Inflammatory macrophage treated with lipopolysaccharide for 4 hours (primary cell): ENCODE results near the gene TNRC6C.
"Not testable (repeated sequence)": the region's sequence is repeated elsewhere in the genome, so short reads cannot be mapped to it uniquely, and the experiment has no call there.

Experiments used
- DNase-seq: peaks from one replicate; pipeline ENCODE4 v3.0.0-alpha.2; 2020

Gene TNRC6C

DNA sequence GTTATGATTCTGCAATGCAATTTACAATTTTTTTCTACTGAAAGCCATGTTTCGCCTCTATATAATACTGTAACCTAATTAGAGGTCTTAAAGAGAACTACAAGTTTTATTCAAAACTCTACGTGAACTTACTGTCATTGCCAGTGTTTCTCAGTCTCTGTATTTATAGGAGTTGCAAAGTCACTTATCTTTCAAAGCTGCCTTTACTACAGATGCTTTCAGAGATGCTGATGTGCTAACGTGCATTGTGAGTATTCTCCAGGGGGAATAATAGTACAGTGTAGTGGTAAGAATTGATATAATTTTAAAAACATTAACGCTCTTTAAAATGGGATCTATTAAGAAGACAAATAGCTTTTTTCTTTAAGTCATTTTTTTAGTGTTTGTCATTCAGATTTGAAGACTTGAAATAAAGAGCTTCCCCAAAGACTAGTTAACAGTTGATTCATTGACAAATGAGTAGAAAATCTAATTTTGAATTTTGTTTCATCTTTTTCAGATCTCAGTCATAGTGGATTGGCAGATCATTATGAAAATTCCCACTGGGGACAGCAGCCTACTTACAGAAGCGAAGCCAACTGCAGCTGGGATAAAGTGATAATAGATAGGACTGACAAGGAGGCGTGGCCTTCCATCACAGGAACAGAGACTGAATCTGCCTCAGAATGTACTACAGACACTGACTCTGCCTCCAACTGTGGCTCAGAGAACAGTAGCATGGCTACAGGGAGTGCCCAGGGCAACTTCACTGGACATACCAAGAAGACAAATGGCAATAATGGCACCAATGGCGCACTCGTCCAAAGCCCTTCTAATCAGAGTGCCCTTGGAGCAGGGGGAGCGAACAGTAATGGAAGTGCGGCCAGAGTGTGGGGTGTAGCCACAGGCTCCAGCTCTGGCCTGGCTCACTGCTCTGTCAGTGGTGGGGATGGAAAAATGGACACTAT is 90.1 kb downstream of the TNRC6C start:
- no peak for DNase-seq

DNA sequence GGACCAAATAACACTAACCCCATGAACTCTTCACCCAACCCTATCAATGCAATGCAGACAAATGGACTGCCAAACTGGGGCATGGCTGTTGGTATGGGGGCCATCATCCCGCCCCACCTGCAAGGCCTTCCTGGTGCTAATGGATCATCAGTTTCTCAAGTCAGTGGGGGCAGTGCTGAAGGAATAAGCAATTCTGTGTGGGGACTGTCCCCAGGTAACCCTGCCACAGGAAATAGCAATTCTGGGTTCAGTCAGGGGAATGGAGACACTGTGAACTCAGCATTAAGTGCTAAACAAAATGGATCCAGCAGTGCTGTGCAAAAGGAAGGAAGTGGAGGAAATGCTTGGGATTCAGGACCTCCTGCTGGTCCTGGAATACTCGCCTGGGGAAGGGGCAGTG is 91.1 kb downstream of the TNRC6C start:
- DNase-seq: no peak

DNA sequence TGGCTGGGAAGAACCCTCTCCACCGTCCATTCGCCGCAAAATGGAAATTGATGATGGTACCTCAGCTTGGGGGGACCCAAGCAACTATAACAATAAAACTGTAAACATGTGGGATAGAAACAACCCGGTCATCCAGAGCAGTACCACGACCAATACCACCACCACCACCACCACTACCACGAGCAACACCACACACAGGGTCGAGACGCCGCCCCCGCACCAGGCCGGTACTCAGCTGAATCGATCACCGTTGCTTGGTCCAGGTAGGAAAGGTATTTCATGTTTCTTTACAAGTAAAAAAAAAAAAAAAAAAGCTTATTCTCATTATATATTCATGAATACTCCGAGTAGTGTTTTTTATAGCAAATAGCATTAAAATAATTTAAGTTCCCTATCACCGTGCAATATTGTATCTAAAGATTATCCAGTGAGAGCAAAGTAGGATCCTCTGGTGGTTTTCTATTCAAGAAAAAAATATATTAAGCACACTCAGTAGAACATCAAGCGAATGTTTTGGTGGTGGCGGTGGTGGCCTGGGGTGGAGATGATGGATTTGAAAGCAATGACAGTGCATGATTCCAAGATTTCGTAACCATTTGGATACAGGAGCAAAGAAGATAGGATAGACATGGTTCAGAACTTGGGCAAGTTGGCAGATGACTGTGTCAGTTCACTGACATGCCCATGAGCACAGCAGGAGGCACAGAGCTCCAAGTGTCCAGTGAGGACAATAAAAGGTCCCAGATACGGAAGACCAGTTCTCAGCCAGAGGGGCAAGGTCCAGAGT is 92.9 kb downstream of the TNRC6C start:
- no peak for DNase-seq

DNA sequence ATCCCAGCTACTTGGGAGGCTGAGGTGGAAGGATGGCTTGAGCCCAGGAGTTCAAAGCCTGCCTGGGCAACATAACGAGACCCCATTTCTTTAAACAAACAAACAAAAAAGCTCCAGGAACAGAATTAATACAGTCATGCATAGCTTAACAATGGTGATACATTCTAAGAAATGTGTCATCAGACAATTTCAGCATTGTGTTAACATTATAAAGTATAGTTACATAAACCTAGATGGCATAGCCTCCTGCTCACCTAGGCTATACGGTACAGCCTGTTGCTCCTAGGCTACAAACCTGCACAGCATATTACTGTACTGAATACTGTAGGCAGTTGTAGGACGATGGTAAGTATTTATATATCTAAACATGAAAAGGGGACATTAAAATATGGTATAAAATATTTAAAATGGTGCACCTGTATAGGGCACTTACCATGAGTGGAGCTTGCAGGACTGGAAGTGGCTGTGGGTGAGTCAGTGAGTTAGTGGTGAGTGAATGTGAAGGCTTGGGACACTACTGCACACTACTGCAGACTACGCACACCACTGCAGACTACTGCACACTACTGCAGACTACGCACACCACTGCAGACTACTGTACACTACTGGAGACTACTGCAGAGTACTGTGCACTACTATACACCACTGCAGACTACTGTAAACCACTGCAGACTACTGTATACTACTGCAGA is 95.4 kb downstream of the TNRC6C start:
- DNase-seq: no peak

DNA sequence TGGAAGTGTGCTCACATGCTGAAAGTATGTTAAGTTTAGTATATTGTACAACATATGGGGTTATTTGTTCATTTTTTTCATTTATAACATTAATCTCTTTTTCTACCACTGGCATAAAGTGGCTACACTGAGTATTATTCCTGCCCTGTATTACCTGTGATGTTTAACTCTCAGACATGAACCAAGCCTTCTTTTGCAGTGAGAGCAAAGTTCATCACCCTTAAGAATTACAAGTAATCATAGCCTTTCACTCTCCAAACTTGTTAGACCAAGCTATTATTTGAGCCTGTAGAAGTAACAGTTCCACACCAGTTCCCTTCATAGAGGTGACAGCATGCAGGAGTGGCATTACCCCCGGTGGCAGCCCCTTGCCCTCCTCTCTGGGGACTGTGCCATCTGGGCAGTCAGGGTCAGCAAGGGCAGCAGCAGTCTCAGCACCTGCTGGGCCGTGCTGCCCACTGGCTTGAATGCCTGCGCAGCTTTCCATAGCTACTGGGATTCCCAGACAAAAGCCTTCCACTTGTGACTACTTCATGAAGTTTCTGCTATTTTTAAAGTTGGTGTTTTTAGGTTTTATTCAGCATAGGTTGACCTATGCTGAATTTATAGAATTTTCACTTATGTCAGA is 98.7 kb downstream of the TNRC6C start:
- DNase-seq: no peak

DNA sequence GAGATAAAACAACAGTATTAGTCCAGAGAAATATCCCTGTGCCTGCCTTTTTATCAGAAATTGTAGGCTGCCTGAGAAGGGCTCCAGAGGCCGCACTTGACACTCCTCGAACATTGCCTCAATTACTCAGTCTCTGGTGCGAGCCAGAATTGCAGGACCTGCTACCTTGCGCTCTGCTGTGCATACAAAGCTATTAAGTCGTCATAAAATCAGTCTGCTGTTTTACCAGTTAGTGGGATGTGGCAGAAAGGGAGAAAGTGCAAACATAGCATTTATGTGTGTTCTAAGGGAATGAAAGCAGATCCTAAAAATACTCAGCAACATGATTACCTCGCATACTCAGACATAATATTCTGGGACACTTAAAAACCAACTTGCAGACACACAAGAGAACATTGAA is 99.5 kb downstream of the TNRC6C start:
- DNase-seq: no peak

DNA sequence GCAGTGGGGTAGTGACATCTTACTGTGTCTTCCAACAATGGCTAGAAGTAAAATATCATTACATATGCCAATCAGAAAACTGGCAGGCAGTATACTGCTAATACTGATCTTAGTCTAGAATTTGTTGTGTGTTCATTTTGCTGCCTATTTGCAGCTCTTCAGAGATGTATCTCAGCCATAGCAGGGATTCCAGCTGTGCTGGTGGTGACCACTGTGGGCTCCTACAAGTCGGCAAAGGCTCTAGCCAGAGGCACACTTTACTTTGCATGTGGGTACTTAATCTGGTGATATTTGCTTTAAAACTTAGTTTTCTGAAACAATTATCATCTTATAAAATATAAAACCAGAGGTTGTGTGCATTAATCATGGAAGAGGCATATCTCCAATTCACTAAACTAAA is 100.1 kb downstream of the TNRC6C start:
- DNase-seq: no peak

DNA sequence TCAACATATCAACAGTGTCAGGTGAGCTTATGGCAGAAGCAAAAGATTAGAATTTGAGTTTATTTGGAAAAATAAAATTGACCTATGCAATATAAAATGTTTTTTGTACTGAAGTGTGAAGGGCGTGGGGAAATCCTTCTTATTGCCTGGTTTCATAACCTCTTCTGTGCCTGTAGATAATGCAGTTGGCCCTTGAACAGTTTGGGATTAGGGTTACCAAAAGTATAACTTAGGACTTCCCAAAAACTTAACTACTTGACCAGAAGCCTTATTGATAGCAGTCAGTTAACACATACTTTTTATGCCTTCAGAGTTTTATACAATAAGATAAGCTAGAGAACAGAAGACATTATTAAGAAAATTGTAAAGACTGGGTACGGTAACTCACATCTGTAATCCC is 104.1 kb downstream of the TNRC6C start:
- no peak for DNase-seq

DNA sequence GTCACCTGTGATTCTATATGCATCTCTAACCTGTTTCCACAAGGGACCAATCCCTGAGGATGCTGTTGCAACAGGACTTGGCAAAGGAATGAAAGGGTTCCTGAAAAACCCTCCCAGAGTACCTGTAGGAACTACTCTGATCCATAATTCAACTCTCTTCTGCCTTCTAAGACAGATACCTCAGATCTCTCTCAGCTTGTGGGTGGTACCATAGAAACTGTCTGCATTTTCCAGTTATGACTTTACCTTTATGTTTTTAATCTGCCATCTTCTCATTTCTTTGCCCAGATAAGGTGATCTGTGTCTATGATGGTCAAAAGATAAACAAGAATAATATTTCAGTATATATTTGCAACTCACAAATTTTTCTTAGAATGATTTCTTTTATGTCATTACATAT is 105.0 kb downstream of the TNRC6C start:
- DNase-seq: no peak

DNA sequence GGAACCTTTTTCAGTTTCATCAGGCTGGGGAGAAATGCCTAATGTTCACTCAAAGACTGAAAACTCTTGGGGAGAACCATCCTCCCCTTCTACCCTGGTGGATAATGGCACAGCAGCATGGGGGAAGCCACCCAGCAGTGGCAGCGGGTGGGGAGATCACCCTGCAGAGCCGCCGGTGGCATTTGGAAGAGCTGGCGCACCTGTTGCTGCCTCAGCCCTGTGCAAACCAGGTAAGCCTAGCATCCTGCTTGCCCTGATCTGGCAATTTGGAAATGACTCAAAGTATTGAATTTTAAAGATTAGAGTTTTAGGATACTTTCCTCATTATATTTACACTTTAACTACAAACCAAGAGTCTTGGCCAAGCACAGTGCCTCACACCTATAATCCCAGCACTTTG is 106.2 kb downstream of the TNRC6C start:
- no peak for DNase-seq

DNA sequence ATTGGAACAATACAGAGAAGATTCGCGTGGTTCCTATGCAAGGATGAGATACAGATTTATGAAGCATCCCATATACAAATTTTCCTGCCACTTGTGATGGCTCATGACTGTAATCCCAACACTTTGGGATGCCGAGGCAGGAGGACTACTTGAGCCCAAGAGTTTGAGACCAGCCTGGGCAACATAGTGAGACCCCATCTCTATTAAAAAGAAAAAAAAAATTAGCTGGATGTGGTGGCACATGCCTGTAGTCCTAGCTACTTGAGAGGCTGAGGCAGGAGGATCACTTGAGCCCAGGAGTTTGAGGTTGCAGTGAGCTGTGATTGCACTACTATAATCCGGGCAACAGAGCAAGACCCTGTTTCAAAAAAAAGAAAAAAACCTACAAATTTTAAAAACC is 108.5 kb downstream of the TNRC6C start:
- not testable (repeated sequence) for DNase-seq

DNA sequence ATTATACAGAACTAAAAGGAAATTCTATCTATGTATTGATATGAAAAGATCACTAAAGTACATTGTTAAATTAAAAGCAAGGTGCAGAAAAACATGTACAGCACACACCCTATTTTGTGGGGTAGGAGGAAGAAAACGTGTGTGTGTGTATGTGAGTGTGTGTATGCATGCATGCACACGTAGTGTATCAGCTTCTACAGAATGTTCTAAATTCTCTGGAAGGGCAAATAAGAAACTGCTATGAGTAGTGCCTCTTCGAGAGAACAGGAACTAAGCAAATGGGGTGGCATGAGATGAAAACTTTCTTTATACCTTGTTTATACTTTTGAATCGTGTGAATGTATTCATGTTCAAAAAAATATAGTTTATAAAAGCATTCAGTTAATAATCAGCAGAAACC is 111.2 kb downstream of the TNRC6C start:
- DNase-seq: no peak

DNA sequence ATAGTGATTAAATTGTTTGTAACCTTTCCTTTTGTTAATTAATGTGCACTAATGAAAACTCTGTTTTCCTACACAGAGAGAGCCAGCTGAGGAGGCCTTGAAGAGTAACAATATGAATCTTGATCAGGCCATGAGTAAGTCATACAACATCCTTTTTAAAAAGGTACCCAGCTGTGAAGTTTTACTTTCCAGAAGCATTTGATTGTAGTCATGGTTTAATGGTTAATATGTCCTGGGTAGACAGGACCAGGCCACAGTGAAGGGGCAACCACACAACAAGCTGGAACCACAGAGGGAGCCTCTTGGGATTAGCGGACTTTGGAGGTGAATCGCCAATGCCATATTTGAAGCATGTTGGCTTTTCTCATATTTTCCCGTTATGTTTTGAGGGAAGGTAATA is 114.5 kb downstream of the TNRC6C start:
- DNase-seq: no peak

DNA sequence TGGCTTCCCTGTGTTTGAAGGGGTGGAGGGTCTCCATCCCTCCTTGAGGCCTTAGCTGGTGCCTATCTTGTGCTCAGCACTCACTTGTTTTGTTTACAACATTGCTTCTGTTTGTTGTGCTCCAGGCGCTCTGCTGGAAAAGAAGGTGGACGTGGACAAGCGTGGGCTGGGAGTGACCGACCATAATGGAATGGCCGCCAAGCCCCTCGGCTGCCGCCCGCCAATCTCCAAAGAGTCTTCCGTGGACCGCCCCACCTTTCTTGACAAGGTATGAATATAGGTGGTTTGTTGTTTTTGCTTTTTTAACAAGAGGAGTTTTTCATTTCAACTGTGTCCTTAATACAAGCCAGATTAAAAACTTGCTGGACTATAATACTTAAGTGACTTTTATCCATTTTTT is 116.5 kb downstream of the TNRC6C start:
- DNase-seq: no peak

DNA sequence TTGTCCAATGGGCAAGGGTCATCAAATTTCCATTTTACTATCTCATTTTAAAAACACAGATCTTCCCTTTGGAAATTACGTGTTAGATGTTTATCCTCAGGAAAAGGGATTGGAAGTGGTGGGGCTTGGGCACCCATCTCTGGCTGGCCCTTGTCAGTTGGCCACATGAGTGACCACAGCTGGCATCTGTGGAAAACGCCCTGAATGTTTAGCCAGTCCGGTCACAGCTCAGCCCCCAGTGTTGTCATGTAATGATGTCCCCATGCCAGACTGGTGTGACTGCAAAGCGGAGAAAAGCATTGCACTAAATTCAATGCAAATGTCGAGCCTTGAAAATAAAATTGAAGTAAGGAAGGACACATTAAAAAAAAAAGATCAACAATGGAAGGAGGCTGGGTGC is 117.0 kb downstream of the TNRC6C start:
- DNase-seq: no peak

DNA sequence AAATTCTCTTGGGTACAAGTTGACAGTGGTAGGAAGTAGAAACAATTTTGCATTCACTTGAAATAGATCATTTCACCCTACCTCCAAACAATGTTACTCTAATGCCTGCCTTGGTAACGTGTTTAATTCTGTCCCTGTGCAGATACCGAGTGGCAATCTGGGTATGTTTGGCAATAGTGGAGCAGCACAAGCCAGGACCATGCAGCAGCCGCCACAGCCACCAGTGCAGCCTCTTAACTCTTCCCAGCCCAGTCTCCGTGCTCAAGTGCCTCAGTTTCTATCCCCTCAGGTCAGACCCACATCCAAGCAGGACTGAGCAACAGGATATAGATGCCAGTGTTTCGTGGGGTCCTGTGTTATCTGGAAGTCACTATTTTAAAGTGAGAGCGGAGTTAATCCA is 120.8 kb downstream of the TNRC6C start:
- no peak for DNase-seq

DNA sequence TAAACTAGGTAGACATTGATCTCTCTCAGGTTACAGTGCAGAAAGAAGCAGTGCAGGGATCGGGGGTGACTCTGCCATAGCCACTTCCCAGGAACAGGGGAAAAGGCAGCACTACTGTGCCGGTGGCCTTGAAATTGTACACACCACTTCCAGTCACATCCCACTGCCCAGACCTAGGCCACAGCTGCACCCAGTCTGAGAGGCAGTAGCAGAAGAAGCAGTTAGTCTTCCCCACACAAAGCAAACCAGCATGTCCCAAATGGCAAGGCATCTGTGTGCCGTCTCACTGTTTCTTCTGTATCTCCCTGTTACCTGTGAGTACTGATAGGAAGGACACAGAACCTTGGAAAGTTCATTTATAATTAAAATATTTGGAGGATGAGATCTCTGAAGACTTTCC is 123.0 kb downstream of the TNRC6C start:
- no peak for DNase-seq

DNA sequence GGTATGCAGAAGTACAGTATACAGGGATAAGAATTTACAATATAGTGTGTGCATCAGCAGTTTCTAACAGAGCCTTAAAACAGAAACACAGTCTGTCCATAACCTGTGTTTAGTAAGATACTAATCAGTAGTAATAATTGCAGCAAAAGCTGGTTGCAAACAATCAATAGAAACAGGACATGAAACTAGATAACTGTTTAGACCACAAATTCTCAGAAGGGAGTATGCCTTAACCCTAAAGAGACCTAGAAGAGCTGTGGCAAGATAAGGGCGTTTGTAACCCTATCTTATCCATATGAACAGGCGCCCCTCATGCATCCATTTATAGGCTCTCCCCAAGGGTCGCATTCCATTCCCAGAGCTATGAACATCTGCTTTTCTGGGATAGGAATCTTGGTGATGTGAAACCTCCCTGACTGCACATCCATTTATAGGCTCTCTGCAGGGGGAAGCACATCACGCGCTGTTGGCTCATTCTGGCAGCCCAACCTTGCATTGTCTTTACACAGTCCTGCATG is 123.9 kb downstream of the TNRC6C start:
- DNase-seq: peak; percentile 40

DNA sequence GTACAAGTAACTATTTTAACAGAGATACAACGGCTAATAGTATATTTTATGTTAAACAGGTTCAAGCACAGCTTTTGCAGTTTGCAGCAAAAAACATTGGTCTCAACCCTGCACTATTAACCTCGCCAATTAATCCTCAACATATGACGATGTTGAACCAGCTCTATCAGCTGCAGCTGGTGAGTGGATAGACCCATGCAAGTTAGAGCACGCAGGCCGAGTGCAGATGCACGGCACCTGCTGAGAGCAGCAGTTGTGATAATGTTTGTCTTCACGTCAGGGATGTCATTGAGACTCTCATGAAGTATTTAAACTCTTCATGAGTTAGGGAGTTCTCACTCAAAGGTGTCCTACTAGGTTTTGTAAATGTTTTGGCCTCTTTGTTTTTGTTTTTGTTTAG is 124.5 kb downstream of the TNRC6C start:
- no peak for DNase-seq

DNA sequence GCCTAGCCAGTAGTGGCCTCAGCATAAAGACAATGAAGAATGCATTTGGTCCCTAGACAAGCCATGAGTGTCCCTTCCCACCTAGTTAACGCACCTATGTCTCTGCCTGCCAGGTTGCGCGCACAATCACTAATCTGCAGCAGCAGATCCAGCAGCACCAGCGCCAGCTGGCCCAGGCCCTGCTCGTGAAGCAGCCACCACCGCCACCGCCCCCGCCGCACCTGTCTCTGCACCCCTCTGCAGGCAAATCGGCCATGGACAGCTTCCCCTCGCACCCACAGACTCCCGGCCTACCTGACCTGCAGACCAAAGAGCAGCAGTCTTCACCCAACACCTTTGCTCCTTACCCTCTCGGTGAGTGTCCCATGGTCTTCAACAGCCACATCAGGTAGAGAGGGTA is 128.2 kb downstream of the TNRC6C start:
- DNase-seq: no peak

DNA sequence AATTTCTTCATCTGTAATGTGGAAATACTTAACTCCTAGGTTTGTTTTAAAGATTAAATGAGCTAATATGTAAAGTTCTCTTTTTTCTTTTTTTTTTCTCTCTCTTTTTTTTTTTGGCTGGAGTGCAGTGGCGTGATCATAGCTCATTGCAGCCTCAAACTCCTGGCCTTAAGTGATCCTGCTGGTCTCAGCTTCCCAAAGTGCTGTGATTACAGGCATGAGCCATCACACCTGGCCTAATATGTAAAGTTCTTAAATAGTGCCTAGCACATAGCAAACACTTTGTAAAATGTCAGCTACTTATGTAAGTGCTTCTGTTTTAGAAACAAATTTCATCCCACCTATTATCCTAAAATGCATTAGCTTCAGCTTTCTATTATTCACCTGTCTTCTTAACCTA is 130.0 kb downstream of the TNRC6C start:
- DNase-seq: peak; percentile 42

DNA sequence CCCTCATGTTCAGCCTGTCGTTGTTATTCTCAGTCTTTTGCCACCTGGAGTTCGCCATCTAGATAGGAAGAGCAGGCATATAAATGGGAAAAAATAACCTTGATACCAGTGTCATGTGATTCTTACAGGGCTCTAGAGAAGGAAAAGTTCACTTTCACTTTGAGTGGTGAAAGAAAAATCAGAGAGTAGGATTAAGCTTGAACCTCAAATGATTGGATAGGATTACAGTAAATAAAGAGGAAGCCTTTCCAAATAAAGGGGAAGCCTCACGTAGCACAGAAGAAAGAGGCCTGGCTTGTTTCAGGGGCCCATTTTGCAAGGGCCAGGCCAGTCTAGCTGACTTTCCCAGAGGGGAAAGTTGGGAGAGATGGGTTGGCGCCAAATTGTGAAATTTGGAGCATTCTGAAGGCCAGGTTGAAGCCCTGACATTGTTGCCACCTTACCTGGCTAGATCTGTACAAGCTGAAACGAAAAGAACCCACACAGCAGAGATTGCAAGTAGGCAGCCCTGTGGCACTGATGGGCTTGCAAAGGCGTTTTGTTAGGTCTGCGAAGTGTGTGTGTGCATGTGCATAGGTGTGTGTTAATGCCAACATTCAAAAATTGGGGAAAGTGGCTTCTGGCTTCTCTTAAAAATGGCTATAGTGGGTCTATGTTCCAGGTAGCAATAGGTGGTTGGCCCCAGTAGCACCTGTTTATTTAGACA is 131.2 kb downstream of the TNRC6C start:
- DNase-seq: peak; percentile 78
